Mesendoderm (in vitro differentiated cells): ENCODE results near the gene BPIFB2.

Experiments used
- DNase-seq: peaks from one replicate; pipeline ENCODE4 v3.0.0; 2013
- H2AK5ac ChIP-seq: 2 replicates; pipeline ENCODE4 v1.6.1; 2013; ENCODE audit warnings: low read length, inconsistent platforms
- H2BK120ac ChIP-seq: 2 replicates; pipeline ENCODE4 v1.6.1; 2013; ENCODE audit warnings: low read depth, mild to moderate bottlenecking, low read length, moderate library complexity, mixed read lengths
- H2BK15ac ChIP-seq: replicated peaks from 2 replicates; pipeline ENCODE4 v1.6.1; 2013; ENCODE audit warnings: low read depth, mild to moderate bottlenecking, moderate library complexity
- H2BK5ac ChIP-seq: 2 replicates; pipeline ENCODE4 v1.6.1; 2013; ENCODE audit warnings: low read length, inconsistent platforms
- H3K18ac ChIP-seq: 2 replicates; pipeline ENCODE4 v1.6.1; 2013; ENCODE audit warnings: mild to moderate bottlenecking, low read length, mixed read lengths
- H3K23ac ChIP-seq: one replicate; pipeline ENCODE4 v1.6.1; 2013; ENCODE audit warnings: low read length
- H3K27ac ChIP-seq: 2 replicates; pipeline ENCODE4 v1.5.1; 2013; ENCODE audit warnings: low read depth, mild to moderate bottlenecking, inconsistent platforms, low read length, moderate library complexity
- H3K27me3 ChIP-seq: 2 replicates; pipeline ENCODE4 v1.6.1; 2013; ENCODE audit warnings: low read length, control low read depth, mild to moderate bottlenecking, inconsistent platforms; ENCODE audit not compliant: insufficient read depth, poor library complexity
- H3K36me3 ChIP-seq: 2 replicates; pipeline ENCODE4 v1.6.1; 2013; ENCODE audit warnings: low read length, inconsistent platforms; ENCODE audit not compliant: control insufficient read depth, insufficient read depth
- H3K4ac ChIP-seq: one replicate; pipeline ENCODE4 v1.6.1; 2013; ENCODE audit warnings: low read depth, mild to moderate bottlenecking, low read length, moderate library complexity
- H3K4me1 ChIP-seq: 2 replicates; pipeline ENCODE4 v1.6.1; 2013; ENCODE audit warnings: low read depth, low read length, inconsistent platforms; ENCODE audit not compliant: control insufficient read depth
- H3K4me2 ChIP-seq: 2 replicates; pipeline ENCODE4 v1.6.1; 2013; ENCODE audit warnings: low read length
- H3K4me3 ChIP-seq: 2 replicates; pipeline ENCODE4 v1.5.1; 2013; ENCODE audit warnings: mild to moderate bottlenecking, low read length
- H3K56ac ChIP-seq: one replicate; pipeline ENCODE4 v1.6.1; 2013; ENCODE audit warnings: low read length
- H3K79me1 ChIP-seq: 2 replicates; pipeline ENCODE4 v1.6.1; 2013; ENCODE audit warnings: low read length, inconsistent platforms
- H3K79me2 ChIP-seq: 2 replicates; pipeline ENCODE4 v1.6.1; 2013; ENCODE audit warnings: mild to moderate bottlenecking, low read length; ENCODE audit not compliant: control insufficient read depth, insufficient read depth
- H3K9ac ChIP-seq: 2 replicates; pipeline ENCODE4 v1.6.1; 2013; ENCODE audit warnings: low read length, inconsistent platforms
- H4K5ac ChIP-seq: one replicate; pipeline ENCODE4 v1.6.1; 2013; ENCODE audit warnings: low read length
- H4K8ac ChIP-seq: one replicate; pipeline ENCODE4 v1.6.1; 2013; ENCODE audit warnings: low read depth, mild to moderate bottlenecking, control low read depth, low read length, moderate library complexity
- WGBS: extraction: QIAGEN DNeasy Blood & Tissue Kit; methylation state at CpG from one replicate; pipeline ENCODE4 v1.1.7; 2013; ENCODE audit warnings: low lambda C conversion rate, missing lambda C conversion rate; ENCODE audit not compliant: insufficient coverage; ENCODE audit errors: extremely low coverage; 5-methylcytosine and 5-hydroxymethylcytosine counted together

BPIFB2 gene

GRCh38 chr20:32983459-32984112 is 23.9 kb upstream of the BPIFB2 start:
- Histone ChIP-seq H2AK5ac (peak overlapping the region; percentile 90), H3K4me3 (no peak overlapping the region)
- DNase-seq = no peak

GRCh38 chr20:32984196-32984595 is 23.3 kb upstream of the BPIFB2 start:
- no peak overlapping the region for H3K27ac ChIP-seq

More at GRCh38 chr20:32983459-32984112, 23.9 kb upstream of the BPIFB2 start:
- Histone ChIP-seq H3K23ac (no peak overlapping the region), H4K8ac (no peak overlapping the region), H3K4ac (peak overlapping the region; percentile 79), H2BK120ac (peak overlapping the region; percentile 7), H3K4me1 (peaks cover 4% of the 10 kb centered on the region), H3K27ac (no peak overlapping the region), H2BK15ac (no peak overlapping the region), H4K5ac (no peak overlapping the region), H3K79me2 (no peaks in the 10 kb centered on the region), H3K56ac (peak overlapping the region; percentile 72), H3K9ac (peak overlapping the region; percentile 11), H3K18ac (peak overlapping the region; percentile 11), H3K4me2 (no peak overlapping the region), H3K27me3 (no peaks in the 10 kb centered on the region), H3K79me1 (no peaks in the 10 kb centered on the region), H3K36me3 (no peaks in the 10 kb centered on the region), H2BK5ac (peak overlapping the region; percentile 0)
- no CpG with 5 or more reads among the region's 12 CpGs for WGBS

GRCh38 chr20:32984631-32985354 is 22.7 kb upstream of the BPIFB2 start:
- Histone ChIP-seq H4K5ac (no peak overlapping the region), H3K4me1 (peaks cover 4% of the 10 kb centered on the region), H3K23ac (no peak overlapping the region), H3K56ac (peak overlapping the region; percentile 6), H3K79me1 (no peaks in the 10 kb centered on the region), H2BK5ac (peak overlapping the region; percentile 34), H3K4me3 (no peak overlapping the region), H4K8ac (no peak overlapping the region), H3K36me3 (no peaks in the 10 kb centered on the region), H3K4me2 (no peak overlapping the region), H3K4ac (peak overlapping the region; percentile 41), H3K27me3 (no peaks in the 10 kb centered on the region), H3K18ac (peak overlapping the region; percentile 52), H2BK120ac (peak overlapping the region; percentile 17), H3K27ac (no peak overlapping the region), H2BK15ac (no peak overlapping the region), H3K9ac (peak overlapping the region; percentile 23), H3K79me2 (no peaks in the 10 kb centered on the region), H2AK5ac (peak overlapping the region; percentile 90)
- WGBS = no CpG with 5 or more reads among the region's 9 CpGs
- DNase-seq = no peak

More at GRCh38 chr20:32984196-32984595, 23.3 kb upstream of the BPIFB2 start:
- WGBS = no CpG with 5 or more reads among the region's 7 CpGs
- Histone ChIP-seq H3K9ac (peak overlapping the region; percentile 23), H3K4me1 (peaks cover 4% of the 10 kb centered on the region), H3K23ac (no peak overlapping the region), H2BK5ac (peak overlapping the region; percentile 17), H3K4me3 (no peak overlapping the region), H4K5ac (no peak overlapping the region), H3K27me3 (no peaks in the 10 kb centered on the region), H3K79me2 (no peaks in the 10 kb centered on the region), H2AK5ac (peak overlapping the region; percentile 8), H4K8ac (no peak overlapping the region), H3K4me2 (no peak overlapping the region), H2BK15ac (no peak overlapping the region), H2BK120ac (peak overlapping the region; percentile 17), H3K56ac (peak overlapping the region; percentile 72), H3K4ac (peak overlapping the region; percentile 73), H3K36me3 (no peaks in the 10 kb centered on the region), H3K18ac (peak overlapping the region; percentile 52), H3K79me1 (no peaks in the 10 kb centered on the region)
- peak; percentile 73 for DNase-seq

- Histone ChIP-seq H4K5ac (no peak overlapping the region), H3K79me2 (no peaks in the 10 kb centered on the region), H2BK5ac (no peak overlapping the region), H3K56ac (no peak overlapping the region), H2BK120ac (no peak overlapping the region), H3K36me3 (no peaks in the 10 kb centered on the region), H3K9ac (no peak overlapping the region), H3K79me1 (no peaks in the 10 kb centered on the region), H3K27ac (no peak overlapping the region), H3K4ac (peak overlapping the region; percentile 5), H3K27me3 (no peaks in the 10 kb centered on the region), H3K4me3 (no peak overlapping the region), H3K23ac (no peak overlapping the region), H3K4me2 (no peak overlapping the region), H2BK15ac (no peak overlapping the region), H3K18ac (no peak overlapping the region), H3K4me1 (peaks cover 4% of the 10 kb centered on the region), H2AK5ac (no peak overlapping the region), H4K8ac (no peak overlapping the region)
- WGBS = no CpG with 5 or more reads among the region's 6 CpGs
- no peak for DNase-seq
These were observed 21.9 kb upstream of the BPIFB2 start for GRCh38 chr20:32985596-32985995.

GRCh38 chr20:32986331-32986966 is 21.1 kb upstream of the BPIFB2 start:
- H3K4me2 ChIP-seq = no peak overlapping the region
- no peaks in the 10 kb centered on the region for H3K79me2 ChIP-seq
- no peak overlapping the region for H4K5ac ChIP-seq
- H2BK120ac ChIP-seq = peak overlapping the region; percentile 6
- no peak overlapping the region for H4K8ac ChIP-seq
- H3K23ac ChIP-seq = no peak overlapping the region
- no peak overlapping the region for H3K4me3 ChIP-seq
- no peaks in the 10 kb centered on the region for H3K36me3 ChIP-seq
- peaks cover 4% of the 10 kb centered on the region for H3K4me1 ChIP-seq
- no peak overlapping the region for H3K27ac ChIP-seq
- H2AK5ac ChIP-seq = peak overlapping the region; percentile 34
- no peaks in the 10 kb centered on the region for H3K79me1 ChIP-seq
- H3K4ac ChIP-seq = peak overlapping the region; percentile 50
- no CpG with 5 or more reads among the region's 18 CpGs for WGBS
- no peak overlapping the region for H2BK5ac ChIP-seq
- no peak for DNase-seq
- no peaks in the 10 kb centered on the region for H3K27me3 ChIP-seq
- no peak overlapping the region for H2BK15ac ChIP-seq
- H3K56ac ChIP-seq = peak overlapping the region; percentile 52
- H3K18ac ChIP-seq = no peak overlapping the region
- H3K9ac ChIP-seq = no peak overlapping the region
